ENCODE results near the gene MAN1A1.

- TF ChIP-seq CTCF (IDR thresholded peaks at IDR 0.05) (no peak), POLR2A (IDR thresholded peaks at IDR 0.05) (no peak)
Observed at GRCh38 chr6:119361209-119361608, 11.6 kb upstream of the MAN1A1 start.

All from suprapubic skin (tissue), 3 donors.